Subcutaneous adipose tissue (tissue), 4 donors: Measurements from ENCODE around the gene RBAK. TPM values are rescaled to one million over a fixed set of nuclear protein-coding genes. Genes with fewer than 3 reads are reported as not detected.

ENCODE experiments used
- CTCF ChIP-seq: fragments of 450-650 bp; IDR thresholded peaks from one replicate; pipeline ENCODE4 v1.5.1; 2016; ENCODE audit warnings: low read depth, mild to moderate bottlenecking, control low read depth, antibody characterized with exemption, moderate library complexity
- total RNA-seq, 4 donors: library from RNA; depleted of rRNA; stranded (reverse); fragments of >200 nt; gene quantifications; one replicate each; pipeline ENCODE4 v1.1.0, GENCODE V29; 2016

Gene RBAK
- total RNA-seq, 4 donors from 2014 or later = 9.5 to 14.7 (median 11.4) TPM

GRCh38 chr7:5082806-5083205 is 37.1 kb downstream of the RBAK start:
- no peak for TF ChIP-seq CTCF

DNA sequence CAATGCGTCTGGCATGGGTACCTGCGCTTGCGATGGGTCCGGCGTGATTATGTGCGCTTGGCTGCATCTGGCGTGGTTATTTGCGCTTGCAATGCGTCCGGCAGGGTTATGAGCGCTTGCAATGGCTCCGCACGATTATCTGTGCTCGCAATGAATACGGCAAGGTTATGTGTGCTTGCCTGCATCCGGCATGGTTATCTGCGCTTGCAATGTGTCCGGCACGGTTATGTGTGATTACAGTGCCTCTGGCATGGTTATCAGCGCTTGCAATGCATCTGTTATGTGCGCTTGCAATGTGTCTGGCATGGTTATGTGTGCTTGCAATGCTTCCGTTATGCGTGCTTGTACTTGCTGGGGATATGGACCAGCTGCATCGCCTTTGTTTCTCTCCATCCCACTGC is 37.7 kb downstream of the RBAK start:
- TF ChIP-seq CTCF = no peak

GRCh38 chr7:5086256-5086655 is 40.6 kb downstream of the RBAK start:
- TF ChIP-seq CTCF = no peak

DNA sequence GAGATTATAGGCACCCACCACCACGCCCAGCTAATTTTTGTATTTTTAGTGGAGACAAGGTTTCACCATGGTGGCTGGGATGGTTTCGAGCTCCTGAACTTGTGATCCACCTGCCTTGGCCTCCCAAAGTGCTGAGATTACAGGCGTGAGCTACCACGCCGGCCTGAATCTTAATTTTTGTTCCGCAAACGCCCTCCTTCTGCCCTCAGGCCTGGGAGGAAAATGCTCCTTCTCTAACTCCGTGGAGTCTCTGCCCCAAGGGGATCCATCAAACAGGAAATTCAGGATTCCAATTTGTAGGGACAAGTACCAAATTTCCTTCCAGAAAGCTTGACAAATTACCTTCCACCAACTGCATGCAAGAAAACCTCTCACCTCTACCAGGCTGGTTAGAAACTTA is 43.2 kb downstream of the RBAK start:
- no peak for TF ChIP-seq CTCF

- TF ChIP-seq CTCF = no peak
Observed at GRCh38 chr7:5093948-5094347, 48.3 kb downstream of the RBAK start.

GRCh38 chr7:5094641-5095040 is 49.0 kb downstream of the RBAK start:
- TF ChIP-seq CTCF = no peak

GRCh38 chr7:5116359-5116758 is 70.7 kb downstream of the RBAK start:
- no peak for TF ChIP-seq CTCF
